SHP77 treated with DMSO at 0.1 percent for 48 hours (cell line): Measurements from ENCODE around the gene MIER1.
"Not testable (repeated sequence)": the region's sequence is repeated elsewhere in the genome, so short reads cannot be mapped to it uniquely, and the experiment has no call there.

ENCODE experiments used
- DNase-seq: peaks from one replicate; lab custom pipeline; 2025; lab: John Stamatoyannopoulos, UW

The MIER1 gene

GRCh38 chr1:66924756-66925557 lies at the start of gene MIER1, which contains the start of gene DNAI4:
MIER1 (plus strand) TSS chr1:66924990; CDS start chr1:66925029, 39 bp downstream.
DNAI4 (minus strand) TSS chr1:66924856; CDS start chr1:66924831, 25 bp downstream.
- DNase-seq: peak; percentile 95

- DNase-seq: no peak
Measured at GRCh38 chr1:66876664-66877063, 48.1 kb upstream of the MIER1 start.

GRCh38 chr1:66889030-66889429 lies 35.8 kb upstream of the MIER1 start:
- DNase-seq: no peak

GRCh38 chr1:66890621-66891020 lies 34.2 kb upstream of the MIER1 start:
- DNase-seq: no peak

GRCh38 chr1:66893712-66894111 lies 31.1 kb upstream of the MIER1 start:
- no peak for DNase-seq

GRCh38 chr1:66915203-66915602 lies 9.6 kb upstream of the MIER1 start:
- not testable (repeated sequence) for DNase-seq

GRCh38 chr1:66916320-66916719 lies 8.5 kb upstream of the MIER1 start:
- DNase-seq: no peak

- no peak for DNase-seq
Measured at GRCh38 chr1:66917476-66917875, 7.3 kb upstream of the MIER1 start.

- DNase-seq: no peak
Measured at GRCh38 chr1:66919063-66919462, 5.7 kb upstream of the MIER1 start.

GRCh38 chr1:66919828-66920227 lies 5.0 kb upstream of the MIER1 start:
- DNase-seq: no peak

- no peak for DNase-seq
Measured at GRCh38 chr1:66920543-66920942, 4.2 kb upstream of the MIER1 start.

- DNase-seq: no peak
Measured at GRCh38 chr1:66925558-66925910, 744 bp downstream of the MIER1 start.

GRCh38 chr1:66925944-66926343 lies 1.2 kb downstream of the MIER1 start:
- no peak for DNase-seq

GRCh38 chr1:66927528-66927927 lies 2.7 kb downstream of the MIER1 start:
- no peak for DNase-seq

- DNase-seq: no peak
Measured at GRCh38 chr1:66929146-66929688, 4.4 kb downstream of the MIER1 start.

- DNase-seq: no peak
Measured at GRCh38 chr1:66929691-66929998, 4.9 kb downstream of the MIER1 start.

GRCh38 chr1:66929999-66930822 lies 5.4 kb downstream of the MIER1 start:
- peak; percentile 96 for DNase-seq

GRCh38 chr1:66930823-66931174 lies 6.0 kb downstream of the MIER1 start:
- no peak for DNase-seq

GRCh38 chr1:66931590-66931989 lies 6.8 kb downstream of the MIER1 start:
- DNase-seq: peak; percentile 7

- no peak for DNase-seq
Measured at GRCh38 chr1:66932291-66932690, 7.5 kb downstream of the MIER1 start.

GRCh38 chr1:66933887-66934700 lies 9.3 kb downstream of the MIER1 start:
- DNase-seq: no peak

GRCh38 chr1:66937529-66938234 lies 12.9 kb downstream of the MIER1 start:
- no peak for DNase-seq
